Endothelial cell of umbilical vein (primary cell): ENCODE results near the gene PARVA. TPM values are rescaled to one million over a fixed set of nuclear protein-coding genes. Genes with fewer than 3 reads are reported as not detected.
A peak's percentile ranks its signal among the peaks of the same experiment; 100 is the strongest.

Experiments
- BruUV-seq: library from RNA; stranded (reverse); fragments of 400-500 nt; replicated peaks from 2 replicates; lab custom pipeline; 2021; lab: Mats Ljungman, UMichigan
- CTCF ChIA-PET: fragments of 300-600, 350-600 bp; sonication (Branson Sonifier 250); formaldehyde crosslinking; loops from one replicate; lab custom pipeline; 2021; ENCODE audit warnings: antibody characterized with exemption, inconsistent platforms; lab: Charles Lee
- POLR2A ChIA-PET: fragments of 300-600, 350-600 bp; sonication (Branson Sonifier 250); formaldehyde crosslinking; loops from one replicate; lab custom pipeline; 2021; ENCODE audit warnings: antibody characterized with exemption, inconsistent platforms; lab: Charles Lee
- DNase-seq: peaks from one replicate; pipeline ENCODE4 v3.0.0-alpha.2; 2011; ENCODE audit warnings: low read depth, low spot score
- FAIRE-seq: peaks from 2 replicates; lab custom pipeline; 2011; peaks lifted over from hg19 to GRCh38; lab: Jason Lieb, UNC
- H2AFZ ChIP-seq: 2 replicates; pipeline ENCODE4 v1.6.0; 2012; ENCODE audit warnings: low read depth, low read length, control low read depth, inconsistent platforms
- H3K27ac ChIP-seq: 2 replicates; pipeline ENCODE4 v1.5.1; 2011; ENCODE audit warnings: low read depth, mild to moderate bottlenecking, control low read depth, low read length, moderate library complexity; ENCODE audit not compliant: insufficient read depth
- H3K27me3 ChIP-seq, 2 experiments: 2 replicates each; pipeline versions ENCODE4 v1.6.0 to v1.6.1; 2011; ENCODE audit warnings: low read length in 2 of 2, mixed read lengths in 1 of 2; ENCODE audit not compliant: control insufficient read depth in 2 of 2, insufficient read depth in 2 of 2
- H3K36me3 ChIP-seq, 2 experiments: 2 replicates in 1 of 2; 3 replicates in 1 of 2; pipeline ENCODE4 v1.5.1; 2011; ENCODE audit warnings: low read length in 2 of 2, mild to moderate bottlenecking in 1 of 2, moderate library complexity in 1 of 2; ENCODE audit not compliant: control insufficient read depth in 2 of 2, insufficient read depth in 2 of 2; ENCODE audit errors: extremely low read depth in 1 of 2
- H3K4me1 ChIP-seq: 3 replicates; pipeline ENCODE4 v1.5.1; 2011; ENCODE audit warnings: mild to moderate bottlenecking, low read length; ENCODE audit not compliant: control insufficient read depth, insufficient read depth; ENCODE audit errors: extremely low read depth
- H3K4me2 ChIP-seq: 2 replicates; pipeline ENCODE4 v1.6.1; 2011; ENCODE audit warnings: low read length, control low read depth, mixed read lengths; ENCODE audit not compliant: insufficient read depth
- H3K4me3 ChIP-seq, 3 experiments: fragments of 200-600 bp in 1 of 3; sonication (generic), shearing (Covaris generic) in 1 of 3; replicated peaks in 1 of 3; 2 replicates each; pipeline ENCODE4 v1.5.1; 2011 to 2016; ENCODE audit warnings: control low read depth in 3 of 3, low read length in 3 of 3, mild to moderate bottlenecking in 2 of 3, inconsistent platforms in 1 of 3, low read depth in 1 of 3, moderate library complexity in 1 of 3; ENCODE audit not compliant: insufficient read depth in 1 of 3
- H3K79me2 ChIP-seq: 2 replicates; pipeline ENCODE4 v1.6.0; 2012; ENCODE audit warnings: low read length, inconsistent platforms; ENCODE audit not compliant: control insufficient read depth, insufficient read depth
- H3K9ac ChIP-seq: replicated peaks from 2 replicates; pipeline ENCODE3; 2011; ENCODE audit warnings: low read length, control low read depth; ENCODE audit not compliant: insufficient read depth; ENCODE audit errors: extremely low read depth
- H3K9me1 ChIP-seq: replicated peaks from 3 replicates; pipeline ENCODE4 v1.6.0; 2011; ENCODE audit warnings: mild to moderate bottlenecking, low read length; ENCODE audit not compliant: control insufficient read depth, insufficient read depth; ENCODE audit errors: extremely low read depth
- H3K9me3 ChIP-seq: replicated peaks from 2 replicates; pipeline ENCODE4 v1.5.1; 2012; ENCODE audit warnings: low read length, inconsistent platforms; ENCODE audit not compliant: control insufficient read depth, insufficient read depth
- H4K20me1 ChIP-seq: replicated peaks from 2 replicates; pipeline ENCODE3; 2011; ENCODE audit warnings: mild to moderate bottlenecking, low read length; ENCODE audit not compliant: control insufficient read depth, insufficient read depth; ENCODE audit errors: extremely low read depth
- CTCF ChIP-seq, 2 donors: IDR thresholded peaks; 1 replicate in 1 of 2; 2 replicates in 1 of 2; pipeline ENCODE4 v1.5.1; 2011; ENCODE audit warnings: low read length in 2 of 2, mild to moderate bottlenecking in 2 of 2, moderate library complexity in 2 of 2, control low read depth in 1 of 2, inconsistent platforms in 1 of 2, low read depth in 1 of 2; ENCODE audit not compliant: insufficient read depth in 1 of 2; ENCODE audit errors: extremely low read depth in 1 of 2
- EZH2 ChIP-seq: IDR thresholded peaks from 2 replicates; pipeline ENCODE4 v1.6.1; 2012; ENCODE audit warnings: borderline replicate concordance, low read depth, mild to moderate bottlenecking, moderate library complexity, low read length, inconsistent platforms; ENCODE audit not compliant: severe bottlenecking
- FOS ChIP-seq: IDR thresholded peaks from 2 replicates; pipeline ENCODE4 v1.6.1; 2011; ENCODE audit warnings: mild to moderate bottlenecking, low read length, moderate library complexity, borderline replicate concordance; ENCODE audit not compliant: insufficient read depth
- GATA2 ChIP-seq: IDR thresholded peaks from 2 replicates; pipeline ENCODE4 v1.7.0; 2011; ENCODE audit warnings: low read depth, mild to moderate bottlenecking, moderate library complexity, mixed read lengths, low read length; ENCODE audit not compliant: insufficient read length, insufficient read depth
- JUN ChIP-seq: IDR thresholded peaks from 2 replicates; pipeline ENCODE4 v1.6.1; 2011; ENCODE audit warnings: borderline replicate concordance, low read depth; ENCODE audit not compliant: insufficient read length, insufficient read depth
- MAX ChIP-seq: IDR thresholded peaks from 2 replicates; pipeline ENCODE4 v1.6.1; 2011; ENCODE audit not compliant: insufficient read depth, insufficient read length
- MYC ChIP-seq: IDR thresholded peaks from one replicate; pipeline ENCODE4 v1.6.1; 2011; ENCODE audit warnings: mild to moderate bottlenecking, low read depth, low read length
- POLR2A ChIP-seq: IDR thresholded peaks from 2 replicates; pipeline ENCODE4 v1.6.1; 2012; ENCODE audit warnings: low read depth, mild to moderate bottlenecking, control low read depth, low read length
- POLR2AphosphoS5 ChIP-seq: IDR thresholded peaks from 2 replicates; pipeline ENCODE4 v1.6.1; 2012; ENCODE audit warnings: low read depth, mild to moderate bottlenecking, control low read depth, low read length, moderate library complexity; ENCODE audit not compliant: insufficient read depth
- dilution Hi-C: fragments of 300-500 bp; cut with MboI; formaldehyde crosslinking; loops from one replicate; pipeline ENCODE4 v1.15.0; 2019; ENCODE audit warnings: low sequenced_read_pairs; ENCODE audit not compliant: extremely low pct_ligation_motif_present
- intact Hi-C: fragments of 100-400 bp; cut with micrococcal nuclease; formaldehyde crosslinking; loops from one replicate; pipeline ENCODE4 v1.10.0; 2022
- polyA plus RNA-seq, 4 experiments: library from polyadenylated mRNA; depleted of rRNA in 3 of 4; stranded (reverse) in 3 of 4; unstranded in 1 of 4; fragments of >200 nt; gene quantifications; 2 replicates each; pipeline versions ENCODE4 v1.2.1 to v1.2.3, GENCODE V29; 2011 to 2012; ENCODE audit warnings: missing spikeins in 1 of 4
- total RNA-seq: library from RNA; stranded (reverse); gene quantifications from 2 replicates; pipeline ENCODE4 v1.2.3, GENCODE V29; 2021

PARVA gene
- total and polyA plus RNA-seq, 2 donors (not counting 3 experiments of a cell fraction or from before 2014, with no cell fraction given) = 40.6 to 104 TPM

- dilution Hi-C loops (no loop called here), intact Hi-C loops (loop anchor here (1.0 to 5.0 kb wide), 4 partner anchors 47 to 516 kb away; no protein-coding TSS in a partner anchor)
- no peaks in the 10 kb centered on the region for H3K9me1 ChIP-seq
- H3K36me3 ChIP-seq = peaks cover 0 to 3% of the 10 kb centered on the region in 2 experiments
- peak overlapping the region; percentile 95 for H3K27ac ChIP-seq
- peak overlapping the region; percentile 97 for H2AFZ ChIP-seq
- no peaks in the 10 kb centered on the region for H3K27me3 ChIP-seq
- peaks cover 16% of the 10 kb centered on the region for H3K4me1 ChIP-seq
- no peak for TF ChIP-seq EZH2
- TF ChIP-seq MAX = no peak
- no peak for TF ChIP-seq POLR2A
- peak; percentile 12 to 23 for TF ChIP-seq CTCF (IDR thresholded peaks at IDR 0.05; ENCODE audit: extremely low read depth in 1 of 2, insufficient read depth in 1 of 2, low read depth in 1 of 2, low read length in 2 of 2)
- TF ChIP-seq GATA2 = no peak
- peak; percentile 66 for TF ChIP-seq POLR2AphosphoS5
- TF ChIP-seq MYC = no peak
- TF ChIP-seq JUN = no peak
- TF ChIP-seq FOS = no peak
- CTCF ChIA-PET = interaction anchor here (0.7 to 2.9 kb wide), 12 partner anchors 10 to 511 kb away, joined by 3 to 22 read pairs (median 4); no protein-coding TSS in a partner anchor
- peak overlapping the region; percentile 99 for H3K9ac ChIP-seq
- DNase-seq (peak; percentile 69), FAIRE-seq (peak; percentile 76)
- POLR2A ChIA-PET = interaction anchor here (0.9 kb wide), 2 partner anchors 10 to 127 kb away, joined by 3 to 4 read pairs; no protein-coding TSS in a partner anchor
- peaks cover 48% of the 10 kb centered on the region for H3K79me2 ChIP-seq
- no peaks in the 10 kb centered on the region for H4K20me1 ChIP-seq
- peak overlapping the region; percentile 75 for H3K4me2 ChIP-seq
- BruUV-seq = TSS peak; percentile 35
- peak overlapping the region; percentile 72 to 82 (median 78) for H3K4me3 ChIP-seq
- H3K9me3 ChIP-seq = no peaks in the 10 kb centered on the region
These were observed 638 bp downstream of the PARVA start for GRCh38 chr11:12377824-12378593.
